Hepatocyte (in vitro differentiated cells): ENCODE data around the gene ZKSCAN3. TPM values are rescaled to one million over a fixed set of nuclear protein-coding genes. Genes with fewer than 3 reads are reported as not detected.

ENCODE experiments used
- DNase-seq: peaks from one replicate; pipeline ENCODE4 v3.0.0-alpha.2; 2016; ENCODE audit warnings: low spot score
- H2AFZ ChIP-seq: fragments of 200-600 bp; sonication (generic); 2 replicates; pipeline ENCODE4 v1.6.0; 2016; ENCODE audit warnings: antibody characterized with exemption, mild to moderate bottlenecking
- H3K27ac ChIP-seq: fragments of 200-600 bp; sonication (generic); 2 replicates; pipeline ENCODE4 v1.5.1; 2016; ENCODE audit warnings: mild to moderate bottlenecking
- H3K27me3 ChIP-seq: fragments of 200-600 bp; sonication (generic); 2 replicates; pipeline ENCODE4 v1.6.1; 2016
- H3K36me3 ChIP-seq: fragments of 200-600 bp; sonication (generic); replicated peaks from 2 replicates; pipeline ENCODE4 v1.5.1; 2016; ENCODE audit warnings: low read depth; ENCODE audit not compliant: insufficient read depth
- H3K4me1 ChIP-seq: fragments of 200-600 bp; sonication (generic); 2 replicates; pipeline ENCODE4 v1.5.1; 2016; ENCODE audit warnings: mild to moderate bottlenecking, moderate library complexity; ENCODE audit not compliant: insufficient read depth
- H3K4me2 ChIP-seq: fragments of 200-600 bp; sonication (generic); 2 replicates; pipeline ENCODE4 v1.6.0; 2016
- H3K4me3 ChIP-seq: fragments of 200-600 bp; sonication (generic); 2 replicates; pipeline ENCODE4 v1.5.1; 2016; ENCODE audit warnings: mild to moderate bottlenecking
- H3K79me2 ChIP-seq: fragments of 200-600 bp; sonication (generic); 2 replicates; pipeline ENCODE4 v1.6.0; 2017; ENCODE audit warnings: mild to moderate bottlenecking
- H3K9me2 ChIP-seq: fragments of 200-600 bp; sonication (generic); replicated peaks from 2 replicates; pipeline ENCODE4 v1.6.0; 2017; ENCODE audit warnings: mild to moderate bottlenecking; ENCODE audit not compliant: insufficient read depth
- H3K9me3 ChIP-seq: fragments of 200-600 bp; sonication (generic); 2 replicates; pipeline ENCODE4 v1.5.1; 2016; ENCODE audit warnings: low read depth, mild to moderate bottlenecking
- H4K20me1 ChIP-seq: fragments of 200-600 bp; sonication (generic); 2 replicates; pipeline ENCODE4 v1.6.0; 2016; ENCODE audit warnings: mild to moderate bottlenecking; ENCODE audit not compliant: insufficient read depth, poor library complexity, severe bottlenecking
- EZH2 ChIP-seq: fragments of 200-600 bp; sonication (generic); IDR thresholded peaks from 2 replicates; pipeline ENCODE4 v1.6.1; 2016; ENCODE audit warnings: antibody characterized with exemption, mild to moderate bottlenecking, borderline replicate concordance
- EZH2phosphoT487 ChIP-seq: fragments of 200-600 bp; sonication (generic); IDR thresholded peaks from one replicate; pipeline ENCODE4 v1.6.1; 2018; ENCODE audit warnings: antibody characterized with exemption, mild to moderate bottlenecking, low read depth, moderate library complexity; ENCODE audit not compliant: unreplicated experiment, severe bottlenecking
- WGBS: methylation state at CpG from one replicate; pipeline ENCODE4 v1.1.6; 2016; ENCODE audit warnings: low lambda C conversion rate; ENCODE audit errors: missing lambda C conversion rate; 5-methylcytosine and 5-hydroxymethylcytosine counted together
- polyA plus RNA-seq: library from polyadenylated mRNA; unstranded; fragments of >200 nt; fragmentation: Nextera tagmentation; extraction: Ambion mirVana; gene quantifications from 2 replicates; pipeline ENCODE4 v1.2.1, GENCODE V29; 2016
- total RNA-seq: library from RNA; depleted of rRNA; stranded (reverse); fragments of >200 nt; gene quantifications from 2 replicates; pipeline ENCODE4 v1.2.3, GENCODE V29; 2014
- TF ChIP-seq, protein P1 (sequence below): fragments of 200-600 bp; sonication (generic); IDR thresholded peaks from 2 replicates; pipeline ENCODE4 v1.5.1; 2016; ENCODE audit warnings: antibody characterized with exemption, mild to moderate bottlenecking; ENCODE audit not compliant: poor library complexity

ZKSCAN3 gene
- total and polyA plus RNA-seq, 2 experiments from 2014 or later, result 1.9 to 6.8 TPM

DNA sequence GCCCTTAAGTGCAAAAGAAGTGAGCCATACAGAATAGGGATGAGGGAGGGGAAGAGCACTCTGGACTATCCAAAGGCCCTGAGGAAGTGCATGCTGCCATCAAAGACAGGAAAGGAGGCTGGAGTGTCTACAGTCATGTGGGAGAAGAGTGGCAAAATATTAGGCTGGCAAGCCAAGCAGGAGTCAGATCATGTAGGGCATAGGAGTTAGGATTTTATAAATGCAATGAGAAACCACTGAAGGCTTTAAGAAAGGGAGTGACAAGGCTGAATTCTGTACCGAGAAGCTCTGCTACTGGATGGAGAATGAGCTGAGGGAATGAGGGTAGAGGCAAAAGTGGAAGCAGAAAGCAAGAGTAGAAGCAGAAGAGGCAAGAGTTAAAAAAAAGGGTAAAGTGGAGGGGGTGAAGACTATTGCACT is 16.1 kb upstream of the ZKSCAN3 start:
- DNase-seq, result no peak
- peaks cover 7% of the 10 kb centered on the region for H3K4me1 ChIP-seq
- no peaks in the 10 kb centered on the region for H3K9me3 ChIP-seq
- no peaks in the 10 kb centered on the region for H3K27me3 ChIP-seq
- 64% methylated on average over 1 of the region's 1 CpG for WGBS
- TF ChIP-seq EZH2phosphoT487 (no peak), EZH2 (no peak)
- TF ChIP-seq, protein P1, sequence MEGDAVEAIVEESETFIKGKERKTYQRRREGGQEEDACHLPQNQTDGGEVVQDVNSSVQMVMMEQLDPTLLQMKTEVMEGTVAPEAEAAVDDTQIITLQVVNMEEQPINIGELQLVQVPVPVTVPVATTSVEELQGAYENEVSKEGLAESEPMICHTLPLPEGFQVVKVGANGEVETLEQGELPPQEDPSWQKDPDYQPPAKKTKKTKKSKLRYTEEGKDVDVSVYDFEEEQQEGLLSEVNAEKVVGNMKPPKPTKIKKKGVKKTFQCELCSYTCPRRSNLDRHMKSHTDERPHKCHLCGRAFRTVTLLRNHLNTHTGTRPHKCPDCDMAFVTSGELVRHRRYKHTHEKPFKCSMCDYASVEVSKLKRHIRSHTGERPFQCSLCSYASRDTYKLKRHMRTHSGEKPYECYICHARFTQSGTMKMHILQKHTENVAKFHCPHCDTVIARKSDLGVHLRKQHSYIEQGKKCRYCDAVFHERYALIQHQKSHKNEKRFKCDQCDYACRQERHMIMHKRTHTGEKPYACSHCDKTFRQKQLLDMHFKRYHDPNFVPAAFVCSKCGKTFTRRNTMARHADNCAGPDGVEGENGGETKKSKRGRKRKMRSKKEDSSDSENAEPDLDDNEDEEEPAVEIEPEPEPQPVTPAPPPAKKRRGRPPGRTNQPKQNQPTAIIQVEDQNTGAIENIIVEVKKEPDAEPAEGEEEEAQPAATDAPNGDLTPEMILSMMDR, result no peak
- H3K36me3 ChIP-seq, result no peaks in the 10 kb centered on the region
- H3K9me2 ChIP-seq, result no peaks in the 10 kb centered on the region
- no peak overlapping the region for H3K27ac ChIP-seq
- no peaks in the 10 kb centered on the region for H4K20me1 ChIP-seq
- H2AFZ ChIP-seq, result no peak overlapping the region
- no peak overlapping the region for H3K4me2 ChIP-seq
- no peak overlapping the region for H3K4me3 ChIP-seq
- H3K79me2 ChIP-seq, result peaks cover 12% of the 10 kb centered on the region

GRCh38 chr6:28334286-28335039 is 15.3 kb upstream of the ZKSCAN3 start:
- H3K9me3 ChIP-seq, result no peaks in the 10 kb centered on the region
- no peak overlapping the region for H3K4me3 ChIP-seq
- no peak for DNase-seq
- peak overlapping the region; percentile 90 for H3K27ac ChIP-seq
- H3K9me2 ChIP-seq, result no peaks in the 10 kb centered on the region
- TF ChIP-seq EZH2phosphoT487, result peak; percentile 3
- TF ChIP-seq, protein P1, result no peak
- no peak for TF ChIP-seq EZH2
- peak overlapping the region; percentile 31 for H2AFZ ChIP-seq
- no peaks in the 10 kb centered on the region for H3K36me3 ChIP-seq
- peaks cover 7% of the 10 kb centered on the region for H3K4me1 ChIP-seq
- no peaks in the 10 kb centered on the region for H3K27me3 ChIP-seq
- H3K4me2 ChIP-seq, result peak overlapping the region; percentile 70
- 83% methylated on average over 7 of the region's 7 CpGs for WGBS
- no peaks in the 10 kb centered on the region for H4K20me1 ChIP-seq
- peaks cover 13% of the 10 kb centered on the region for H3K79me2 ChIP-seq

DNA sequence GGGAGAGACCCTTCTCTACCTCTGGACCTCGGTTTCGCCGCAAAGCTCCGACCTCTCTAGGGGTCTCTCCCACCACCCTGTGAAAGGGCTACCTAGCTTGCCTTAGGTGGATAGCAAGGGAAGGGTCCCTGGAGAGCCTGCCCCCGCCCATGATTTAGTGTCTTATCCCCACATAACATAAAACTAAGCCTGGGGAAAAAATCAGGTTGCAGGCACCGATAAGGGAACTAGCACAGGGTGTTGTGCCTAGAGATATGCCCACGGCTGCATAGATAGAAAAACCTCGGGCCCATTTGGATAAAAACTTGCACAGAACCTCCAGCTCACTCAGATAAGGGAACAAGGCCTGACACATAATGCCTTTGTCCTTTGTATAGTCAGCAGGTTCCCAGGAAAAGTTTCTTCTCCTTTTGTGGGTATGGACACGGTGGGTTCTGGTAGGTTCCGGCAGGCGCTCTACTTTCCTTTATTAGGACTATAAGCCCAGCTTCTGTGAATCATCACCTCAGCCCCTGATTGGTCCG is 14.6 kb upstream of the ZKSCAN3 start:
- Histone ChIP-seq H3K4me2 (peak overlapping the region; percentile 70), H3K36me3 (no peaks in the 10 kb centered on the region), H3K9me3 (no peaks in the 10 kb centered on the region), H4K20me1 (no peaks in the 10 kb centered on the region), H3K4me3 (peak overlapping the region; percentile 10), H2AFZ (peak overlapping the region; percentile 31), H3K27me3 (no peaks in the 10 kb centered on the region), H3K9me2 (no peaks in the 10 kb centered on the region), H3K4me1 (peaks cover 7% of the 10 kb centered on the region), H3K27ac (peak overlapping the region; percentile 90), H3K79me2 (peaks cover 13% of the 10 kb centered on the region)
- TF ChIP-seq EZH2phosphoT487 (no peak), EZH2 (no peak)
- TF ChIP-seq, protein P1, result no peak
- DNase-seq, result no peak
- WGBS, result 40% methylated on average over 12 of the region's 12 CpGs
